Right cardiac atrium (tissue), 5 donors: ENCODE measurements around the gene MYRF. TPM values are rescaled to one million over a fixed set of nuclear protein-coding genes. Genes with fewer than 3 reads are reported as not detected.

ENCODE experiments used
- ATAC-seq, 2 donors: fragments of 200-7000 bp; cut with Tn5 transposase; one replicate each; pipeline versions ENCODE4 v1.8.0 to v1.9.1; 2020; ENCODE audit warnings: moderate library complexity in 2 of 2, mild to moderate bottlenecking in 1 of 2
- DNase-seq, 3 donors: peaks; one replicate each; pipeline ENCODE4 v3.0.0-alpha.2; 2020
- H3K27ac ChIP-seq: one replicate; pipeline ENCODE4 v1.5.1; 2013; ENCODE audit warnings: mild to moderate bottlenecking, low read length, control low read depth, moderate library complexity
- H3K27me3 ChIP-seq: one replicate; pipeline ENCODE4 v1.6.1; 2013; ENCODE audit not compliant: control insufficient read depth, insufficient read depth
- H3K4me1 ChIP-seq: one replicate; pipeline ENCODE4 v1.6.1; 2013; ENCODE audit warnings: low read length; ENCODE audit not compliant: control insufficient read depth, insufficient read depth
- H3K4me3 ChIP-seq: one replicate; pipeline ENCODE4 v1.5.1; 2013; ENCODE audit warnings: low read length, control low read depth
- H3K9me3 ChIP-seq: one replicate; pipeline ENCODE4 v1.6.1; 2013; ENCODE audit warnings: low read length; ENCODE audit not compliant: control insufficient read depth
- WGBS: extraction: QIAGEN DNeasy Blood & Tissue Kit; methylation state at CpG from one replicate; pipeline ENCODE4 v1.1.7; 2013; 5-methylcytosine and 5-hydroxymethylcytosine counted together
- intact Hi-C, 4 donors: fragments of 100-400 bp; cut with DNase I; formaldehyde crosslinking; loops; one replicate each; pipeline versions ENCODE4 v1.11.0 to v1.14.0; 2022 to 2023
- polyA plus RNA-seq: library from polyadenylated mRNA; stranded (reverse); fragments of 200-250 nt; gene quantifications from one replicate; pipeline ENCODE4 v1.2.3, GENCODE V29; 2013
- total RNA-seq, 4 donors: library from RNA; stranded (reverse); fragmentation: NEBNext Ultra II Directional; extraction: Animal tissue kit (Norgen Biotek cat#: 25700); gene quantifications; one replicate each; pipeline ENCODE4 v1.2.1, GENCODE V29; 2021
- donor health status: healthy with polysubstance abuse.
- donor health status: DM: no; HTN: yes; CAD: no.
- donor health status: DM: no; HTN: no; CAD: no.
- donor health status: DM: no; HTN: yes; CAD: no; lungs with severe emphysema.
- donor health status: DM: yes; HTN: yes; CAD: no.

Gene MYRF
- total and polyA plus RNA-seq, 5 donors: 0.62 to 1.9 (median 1.3) TPM

- Histone ChIP-seq H3K27ac (no peak overlapping the region), H3K4me3 (no peak overlapping the region), H3K9me3 (no peaks in the 10 kb centered on the region), H3K4me1 (peaks cover 8% of the 10 kb centered on the region), H3K27me3 (no peaks in the 10 kb centered on the region)
- intact Hi-C loops: loop anchor here in 2 of 4 donors (5.0 kb wide), 1 partner anchor 49 kb away; the partner anchor contains the start of gene DAGLA (in 2 of the 2)
- DNase-seq (peak in 1 of 3 donors; percentile 51), ATAC-seq (no peak)
- WGBS: 82% methylated on average over 19 of the region's 19 CpGs
Measured at GRCh38 chr11:61731211-61731951, 21.1 kb upstream of the MYRF start.

- Histone ChIP-seq H3K27me3 (no peaks in the 10 kb centered on the region), H3K4me3 (no peak overlapping the region), H3K27ac (no peak overlapping the region), H3K9me3 (no peaks in the 10 kb centered on the region), H3K4me1 (peaks cover 6% of the 10 kb centered on the region)
- ATAC-seq: no peak
- WGBS: 65% methylated on average over 8 of the region's 8 CpGs
- intact Hi-C loops: loop anchor here (2.0 to 5.0 kb wide), 2 partner anchors 50 to 51 kb away; partner anchors contain the start of gene DAGLA (in 4 of the 4)
- DNase-seq: peak in 2 of 3 donors; percentile 66 to 67
Measured at GRCh38 chr11:61731952-61732675, 20.3 kb upstream of the MYRF start.

- Histone ChIP-seq H3K9me3 (no peaks in the 10 kb centered on the region), H3K27ac (no peak overlapping the region), H3K27me3 (no peaks in the 10 kb centered on the region), H3K4me3 (no peak overlapping the region), H3K4me1 (peaks cover 6% of the 10 kb centered on the region)
- peak; percentile 15 to 38 for ATAC-seq
- intact Hi-C loops: loop anchor here (2.0 to 5.0 kb wide), 2 partner anchors 50 to 52 kb away; partner anchors contain the start of gene DAGLA (in 4 of the 4)
- WGBS: 45% methylated on average over 6 of the region's 6 CpGs
- peak; percentile 63 to 83 (median 78) for DNase-seq
Measured at GRCh38 chr11:61732705-61733104, 19.7 kb upstream of the MYRF start.

GRCh38 chr11:61733120-61733978 lies 19.1 kb upstream of the MYRF start:
- Histone ChIP-seq H3K9me3 (no peaks in the 10 kb centered on the region), H3K27ac (peak overlapping the region; percentile 46), H3K4me1 (peaks cover 3% of the 10 kb centered on the region), H3K4me3 (no peak overlapping the region), H3K27me3 (no peaks in the 10 kb centered on the region)
- DNase-seq (peak; percentile 88 to 97 (median 95)), ATAC-seq (peak; percentile 77 to 79)
- 22% methylated on average over 13 of the region's 13 CpGs for WGBS
- intact Hi-C loops: loop anchor here (2.0 to 5.0 kb wide), 2 partner anchors 51 to 53 kb away; partner anchors contain the start of gene DAGLA (in 4 of the 4)

GRCh38 chr11:61734767-61735166 lies 17.7 kb upstream of the MYRF start:
- WGBS: 87% methylated on average over 14 of the region's 14 CpGs
- Histone ChIP-seq H3K4me1 (no peaks in the 10 kb centered on the region), H3K27me3 (no peaks in the 10 kb centered on the region), H3K27ac (no peak overlapping the region), H3K4me3 (no peak overlapping the region), H3K9me3 (no peaks in the 10 kb centered on the region)
- ATAC-seq (no peak), DNase-seq (peak in 1 of 3 donors; percentile 64)
- intact Hi-C loops: loop anchor here in 2 of 4 donors (5.0 kb wide), 1 partner anchor 52 kb away; the partner anchor contains the start of gene DAGLA (in 2 of the 2)

- no peak overlapping the region for H3K4me3 ChIP-seq
- no peaks in the 10 kb centered on the region for H3K4me1 ChIP-seq
- ATAC-seq (no peak), DNase-seq (no peak)
- no peaks in the 10 kb centered on the region for H3K9me3 ChIP-seq
- no peaks in the 10 kb centered on the region for H3K27me3 ChIP-seq
- no peak overlapping the region for H3K27ac ChIP-seq
- WGBS: 83% methylated on average over 17 of the region's 17 CpGs
- intact Hi-C loops: no loop called here
Measured at GRCh38 chr11:61735391-61735790, 17.0 kb upstream of the MYRF start.

GRCh38 chr11:61736310-61736709 lies 16.1 kb upstream of the MYRF start:
- H3K4me3 ChIP-seq: no peak overlapping the region
- no peaks in the 10 kb centered on the region for H3K9me3 ChIP-seq
- 82% methylated on average over 5 of the region's 5 CpGs for WGBS
- DNase-seq (no peak), ATAC-seq (no peak)
- H3K27me3 ChIP-seq: no peaks in the 10 kb centered on the region
- intact Hi-C loops: no loop called here
- no peak overlapping the region for H3K27ac ChIP-seq
- H3K4me1 ChIP-seq: no peaks in the 10 kb centered on the region

- Histone ChIP-seq H3K9me3 (no peaks in the 10 kb centered on the region), H3K4me1 (no peaks in the 10 kb centered on the region), H3K27me3 (no peaks in the 10 kb centered on the region), H3K4me3 (no peak overlapping the region), H3K27ac (no peak overlapping the region)
- ATAC-seq: no peak
- intact Hi-C loops: no loop called here
- no peak for DNase-seq
- WGBS: 92% methylated on average over 12 of the region's 12 CpGs
Measured at GRCh38 chr11:61737131-61737530, 15.3 kb upstream of the MYRF start.

- no peak for DNase-seq
- intact Hi-C loops: no loop called here
Measured at GRCh38 chr11:61737636-61738386, 14.6 kb upstream of the MYRF start.

GRCh38 chr11:61738776-61739175 lies 13.7 kb upstream of the MYRF start:
- no peaks in the 10 kb centered on the region for H3K9me3 ChIP-seq
- no peak overlapping the region for H3K27ac ChIP-seq
- no peaks in the 10 kb centered on the region for H3K27me3 ChIP-seq
- no peak for ATAC-seq
- intact Hi-C loops: no loop called here
- 82% methylated on average over 7 of the region's 7 CpGs for WGBS
- no peaks in the 10 kb centered on the region for H3K4me1 ChIP-seq
- H3K4me3 ChIP-seq: no peak overlapping the region
- no peak for DNase-seq

More at GRCh38 chr11:61737636-61738386, 14.6 kb upstream of the MYRF start:
- Histone ChIP-seq H3K4me1 (no peaks in the 10 kb centered on the region), H3K27me3 (no peaks in the 10 kb centered on the region), H3K9me3 (no peaks in the 10 kb centered on the region), H3K27ac (no peak overlapping the region), H3K4me3 (no peak overlapping the region)
- WGBS: 83% methylated on average over 23 of the region's 23 CpGs
- no peak for ATAC-seq
